ENCODE results near the gene EEFSEC.

DNA sequence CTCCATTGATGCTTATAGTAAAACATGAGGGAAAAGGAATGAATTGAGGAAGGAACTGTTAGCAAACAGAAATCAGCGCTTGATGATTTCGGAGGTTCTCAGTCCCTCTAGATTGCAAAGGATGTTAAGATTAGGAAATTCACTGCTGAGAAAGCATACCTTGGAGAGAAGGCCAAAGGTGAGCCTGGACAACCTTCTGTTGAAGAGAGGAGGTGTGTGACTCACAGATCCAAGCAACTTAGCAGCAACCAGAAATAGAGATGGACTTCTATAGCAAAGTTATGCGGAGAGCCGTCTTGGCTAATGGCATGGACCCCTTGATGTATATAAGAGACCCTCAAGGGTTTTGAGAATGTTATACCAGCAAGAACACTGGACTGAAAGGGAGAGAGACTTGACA is 114.3 kb downstream of the EEFSEC start:
- no peak for TF ChIP-seq POLR2AphosphoS5 (IDR thresholded peaks at IDR 0.05; ENCODE audit: low read depth, low read length)
- TF ChIP-seq, protein P1, sequence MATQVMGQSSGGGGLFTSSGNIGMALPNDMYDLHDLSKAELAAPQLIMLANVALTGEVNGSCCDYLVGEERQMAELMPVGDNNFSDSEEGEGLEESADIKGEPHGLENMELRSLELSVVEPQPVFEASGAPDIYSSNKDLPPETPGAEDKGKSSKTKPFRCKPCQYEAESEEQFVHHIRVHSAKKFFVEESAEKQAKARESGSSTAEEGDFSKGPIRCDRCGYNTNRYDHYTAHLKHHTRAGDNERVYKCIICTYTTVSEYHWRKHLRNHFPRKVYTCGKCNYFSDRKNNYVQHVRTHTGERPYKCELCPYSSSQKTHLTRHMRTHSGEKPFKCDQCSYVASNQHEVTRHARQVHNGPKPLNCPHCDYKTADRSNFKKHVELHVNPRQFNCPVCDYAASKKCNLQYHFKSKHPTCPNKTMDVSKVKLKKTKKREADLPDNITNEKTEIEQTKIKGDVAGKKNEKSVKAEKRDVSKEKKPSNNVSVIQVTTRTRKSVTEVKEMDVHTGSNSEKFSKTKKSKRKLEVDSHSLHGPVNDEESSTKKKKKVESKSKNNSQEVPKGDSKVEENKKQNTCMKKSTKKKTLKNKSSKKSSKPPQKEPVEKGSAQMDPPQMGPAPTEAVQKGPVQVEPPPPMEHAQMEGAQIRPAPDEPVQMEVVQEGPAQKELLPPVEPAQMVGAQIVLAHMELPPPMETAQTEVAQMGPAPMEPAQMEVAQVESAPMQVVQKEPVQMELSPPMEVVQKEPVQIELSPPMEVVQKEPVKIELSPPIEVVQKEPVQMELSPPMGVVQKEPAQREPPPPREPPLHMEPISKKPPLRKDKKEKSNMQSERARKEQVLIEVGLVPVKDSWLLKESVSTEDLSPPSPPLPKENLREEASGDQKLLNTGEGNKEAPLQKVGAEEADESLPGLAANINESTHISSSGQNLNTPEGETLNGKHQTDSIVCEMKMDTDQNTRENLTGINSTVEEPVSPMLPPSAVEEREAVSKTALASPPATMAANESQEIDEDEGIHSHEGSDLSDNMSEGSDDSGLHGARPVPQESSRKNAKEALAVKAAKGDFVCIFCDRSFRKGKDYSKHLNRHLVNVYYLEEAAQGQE (IDR thresholded peaks at IDR 0.05; ENCODE audit: insufficient read depth in 1 of 2, low read depth in 2 of 2, low read length in 1 of 2), result no peak
- TF ChIP-seq SIN3A (IDR thresholded peaks at IDR 0.05; ENCODE audit: borderline replicate concordance, insufficient read depth, low read depth, low read length), result no peak

Data from Panc1 (cell line).